ENCODE data around the gene MBLAC2.

MBLAC2 gene

GRCh38 chr5:90474235-90475107, at the start of gene MBLAC2, which contains the start of gene POLR3G:
MBLAC2 (minus strand) TSS chr5:90474771; CDS start chr5:90474292, 479 bp downstream.
POLR3G (plus strand) TSS chr5:90474864; CDS start chr5:90485568, 10,704 bp downstream.
- DNase-seq = peak; percentile 86

- no peak for DNase-seq
These were observed 44.5 kb upstream of the MBLAC2 start for GRCh38 chr5:90519081-90519480.

- no peak for DNase-seq
These were observed 44.1 kb upstream of the MBLAC2 start for GRCh38 chr5:90518661-90519060.

- no peak for DNase-seq
These were observed 39.9 kb upstream of the MBLAC2 start for GRCh38 chr5:90514520-90514919.

GRCh38 chr5:90510438-90510837, 35.9 kb upstream of the MBLAC2 start:
- no peak for DNase-seq

GRCh38 chr5:90506221-90506620, 31.6 kb upstream of the MBLAC2 start:
- no peak for DNase-seq

GRCh38 chr5:90504743-90505142, 30.2 kb upstream of the MBLAC2 start:
- no peak for DNase-seq

GRCh38 chr5:90503596-90503995, 29.0 kb upstream of the MBLAC2 start:
- DNase-seq = no peak

- DNase-seq = no peak
These were observed 20.6 kb upstream of the MBLAC2 start for GRCh38 chr5:90495146-90495545.

- no peak for DNase-seq
These were observed 19.5 kb upstream of the MBLAC2 start for GRCh38 chr5:90494043-90494442.

- no peak for DNase-seq
These were observed 14.2 kb upstream of the MBLAC2 start for GRCh38 chr5:90488791-90489190.

GRCh38 chr5:90484540-90484939, 10.0 kb upstream of the MBLAC2 start:
- no peak for DNase-seq

- DNase-seq = no peak
These were observed 8.6 kb upstream of the MBLAC2 start for GRCh38 chr5:90483206-90483605.

GRCh38 chr5:90480699-90481098, 6.1 kb upstream of the MBLAC2 start:
- no peak for DNase-seq

- no peak for DNase-seq
These were observed 5.2 kb upstream of the MBLAC2 start for GRCh38 chr5:90479611-90480385.

- DNase-seq = no peak
These were observed 3.1 kb upstream of the MBLAC2 start for GRCh38 chr5:90477621-90478215.

- no peak for DNase-seq
These were observed 2.5 kb upstream of the MBLAC2 start for GRCh38 chr5:90477073-90477472.

GRCh38 chr5:90476391-90476790, 1.8 kb upstream of the MBLAC2 start:
- no peak for DNase-seq

- DNase-seq = no peak
These were observed 937 bp upstream of the MBLAC2 start for GRCh38 chr5:90475436-90475980.

- no peak for DNase-seq
These were observed 956 bp downstream of the MBLAC2 start for GRCh38 chr5:90473396-90474234.

GRCh38 chr5:90472783-90473395, 1.7 kb downstream of the MBLAC2 start:
- DNase-seq = no peak

- DNase-seq = no peak
These were observed 13.3 kb downstream of the MBLAC2 start for GRCh38 chr5:90461288-90461687.
